Skeletal muscle tissue (tissue), 4 donors: ENCODE measurements around the gene PTPRN2. TPM values are rescaled to one million over a fixed set of nuclear protein-coding genes. Genes with fewer than 3 reads are reported as not detected.

ENCODE experiments used
- H3K27ac ChIP-seq: one replicate; pipeline ENCODE4 v1.7.0; 2013; ENCODE audit warnings: mild to moderate bottlenecking, low read depth, low read length, inconsistent platforms
- H3K27me3 ChIP-seq, 3 donors: one replicate each; pipeline ENCODE4 v1.7.0; 2013; ENCODE audit warnings: low read length in 3 of 3; ENCODE audit not compliant: control insufficient read depth in 3 of 3, insufficient read depth in 3 of 3
- H3K36me3 ChIP-seq, 3 donors: one replicate each; pipeline ENCODE4 v1.7.0; 2013; ENCODE audit warnings: low read length in 3 of 3; ENCODE audit not compliant: control insufficient read depth in 3 of 3, insufficient read depth in 3 of 3
- H3K4me1 ChIP-seq, 3 donors: one replicate each; pipeline ENCODE4 v1.7.0; 2013; ENCODE audit warnings: low read length in 3 of 3, mild to moderate bottlenecking in 3 of 3; ENCODE audit not compliant: control insufficient read depth in 3 of 3, insufficient read depth in 3 of 3
- H3K4me3 ChIP-seq, 3 donors: one replicate each; pipeline ENCODE4 v1.7.0; 2013; ENCODE audit warnings: low read length in 3 of 3
- H3K9ac ChIP-seq, 3 donors: one replicate each; pipeline ENCODE4 v1.7.0; 2013; ENCODE audit warnings: low read length in 3 of 3, mild to moderate bottlenecking in 3 of 3, moderate library complexity in 2 of 3, low read depth in 1 of 3
- H3K9me3 ChIP-seq, 3 donors: one replicate each; pipeline ENCODE4 v1.7.0; 2013; ENCODE audit warnings: low read length in 3 of 3; ENCODE audit not compliant: control insufficient read depth in 3 of 3
- total RNA-seq: library from RNA; depleted of rRNA; stranded (reverse); fragments of >200 nt; gene quantifications from one replicate; pipeline ENCODE4 v1.2.3, GENCODE V29; 2014
- donor health status: Osteomylitis.

Gene PTPRN2
- total RNA-seq, 1 donor from 2014 or later = 1.6 TPM

GRCh38 chr7:157768198-157768597, 819.4 kb downstream of the PTPRN2 start:
- H3K9ac ChIP-seq = no peak overlapping the region
- H3K27ac ChIP-seq = no peak overlapping the region
- no peak overlapping the region for H3K4me3 ChIP-seq
- peaks cover 2 to 28% (median 5%) of the 10 kb centered on the region in 3 donors for H3K27me3 ChIP-seq
- peaks cover 3 to 13% (median 11%) of the 10 kb centered on the region in 3 donors for H3K9me3 ChIP-seq
- no peaks in the 10 kb centered on the region for H3K36me3 ChIP-seq
- no peaks in the 10 kb centered on the region for H3K4me1 ChIP-seq

- Histone ChIP-seq H3K27ac (no peak overlapping the region), H3K4me3 (no peak overlapping the region), H3K9me3 (peaks cover 3 to 11% (median 10%) of the 10 kb centered on the region in 3 donors), H3K36me3 (no peaks in the 10 kb centered on the region), H3K9ac (no peak overlapping the region), H3K27me3 (peaks cover 2 to 28% (median 5%) of the 10 kb centered on the region in 3 donors), H3K4me1 (no peaks in the 10 kb centered on the region)
Observed at GRCh38 chr7:157767506-157768197, 820.0 kb downstream of the PTPRN2 start.

- peaks cover 2 to 6% (median 3%) of the 10 kb centered on the region in 3 donors for H3K9me3 ChIP-seq
- H3K27ac ChIP-seq = no peak overlapping the region
- H3K9ac ChIP-seq = no peak overlapping the region
- peaks cover 0 to 28% (median 5%) of the 10 kb centered on the region in 3 donors for H3K27me3 ChIP-seq
- H3K36me3 ChIP-seq = no peaks in the 10 kb centered on the region
- H3K4me3 ChIP-seq = no peak overlapping the region
- H3K4me1 ChIP-seq = no peaks in the 10 kb centered on the region
Observed at GRCh38 chr7:157766098-157766497, 821.5 kb downstream of the PTPRN2 start.

GRCh38 chr7:157764946-157765537, 822.6 kb downstream of the PTPRN2 start:
- no peak overlapping the region for H3K9ac ChIP-seq

GRCh38 chr7:157764193-157764592, 823.4 kb downstream of the PTPRN2 start:
- H3K27ac ChIP-seq = no peak overlapping the region
- no peak overlapping the region for H3K4me3 ChIP-seq
- peaks cover under 1 to 8% (median 3%) of the 10 kb centered on the region in 3 donors for H3K9me3 ChIP-seq
- H3K4me1 ChIP-seq = no peaks in the 10 kb centered on the region
- H3K9ac ChIP-seq = no peak overlapping the region
- H3K27me3 ChIP-seq = peaks cover 0 to 22% (median 2%) of the 10 kb centered on the region in 3 donors
- no peaks in the 10 kb centered on the region for H3K36me3 ChIP-seq

More at GRCh38 chr7:157764946-157765537, 822.6 kb downstream of the PTPRN2 start:
- Histone ChIP-seq H3K27ac (no peak overlapping the region), H3K4me3 (no peak overlapping the region), H3K9me3 (peaks cover 0 to 8% (median 3%) of the 10 kb centered on the region in 3 donors), H3K36me3 (no peaks in the 10 kb centered on the region), H3K27me3 (peaks cover 0 to 25% (median 5%) of the 10 kb centered on the region in 3 donors), H3K4me1 (no peaks in the 10 kb centered on the region)

GRCh38 chr7:157763279-157764000, 824.2 kb downstream of the PTPRN2 start:
- Histone ChIP-seq H3K4me1 (no peaks in the 10 kb centered on the region), H3K36me3 (no peaks in the 10 kb centered on the region), H3K9me3 (peaks cover 2 to 10% (median 3%) of the 10 kb centered on the region in 3 donors), H3K27ac (no peak overlapping the region), H3K27me3 (peaks cover 0 to 20% (median 0%) of the 10 kb centered on the region in 3 donors), H3K4me3 (no peak overlapping the region), H3K9ac (no peak overlapping the region)

- no peak overlapping the region for H3K27ac ChIP-seq
- no peak overlapping the region for H3K9ac ChIP-seq
- no peaks in the 10 kb centered on the region for H3K4me1 ChIP-seq
- H3K9me3 ChIP-seq = peaks cover 2 to 10% (median 3%) of the 10 kb centered on the region in 3 donors
- no peak overlapping the region for H3K4me3 ChIP-seq
- H3K27me3 ChIP-seq = peaks cover 0 to 16% (median 0%) of the 10 kb centered on the region in 3 donors
- H3K36me3 ChIP-seq = no peaks in the 10 kb centered on the region
Observed at GRCh38 chr7:157762824-157763223, 824.8 kb downstream of the PTPRN2 start.

- Histone ChIP-seq H3K36me3 (no peaks in the 10 kb centered on the region), H3K4me1 (no peaks in the 10 kb centered on the region), H3K27me3 (peaks cover 0 to 14% (median 0%) of the 10 kb centered on the region in 3 donors), H3K9me3 (peaks cover 0 to 8% (median 2%) of the 10 kb centered on the region in 3 donors), H3K4me3 (no peak overlapping the region), H3K27ac (no peak overlapping the region), H3K9ac (no peak overlapping the region)
Observed at GRCh38 chr7:157760004-157760730, 827.5 kb downstream of the PTPRN2 start.

GRCh38 chr7:157759246-157759805, 828.3 kb downstream of the PTPRN2 start:
- H3K4me3 ChIP-seq = no peak overlapping the region
- H3K9ac ChIP-seq = no peak overlapping the region
- no peak overlapping the region for H3K27ac ChIP-seq
- no peaks in the 10 kb centered on the region for H3K36me3 ChIP-seq
- peaks cover 0 to 14% (median 0%) of the 10 kb centered on the region in 3 donors for H3K27me3 ChIP-seq
- H3K4me1 ChIP-seq = no peaks in the 10 kb centered on the region
- H3K9me3 ChIP-seq = peaks cover 0 to 7% (median 2%) of the 10 kb centered on the region in 3 donors
